HG03097 (cell line): ENCODE measurements around the gene THOC6.

Experiments
- ATAC-seq: cut with Tn5 transposase; IDR thresholded peaks from one replicate; pipeline ENCODE4 v1.9.1; 2021; ENCODE audit not compliant: unreplicated experiment, low FRiP score

The THOC6 gene

GRCh38 chr16:3014971-3015370 lies 8.9 kb upstream of the THOC6 start:
- no peak for ATAC-seq

GRCh38 chr16:3015865-3016521 lies 7.8 kb upstream of the THOC6 start:
- ATAC-seq = no peak

- no peak for ATAC-seq
Observed at GRCh38 chr16:3017344-3017743, 6.5 kb upstream of the THOC6 start.

GRCh38 chr16:3017794-3018506 lies 5.9 kb upstream of the THOC6 start, which contains the start of gene CLDN6:
Gene CLDN6, minus strand, starts transcription at chr16:3018183. Its CDS starts 2,162 bp downstream, at chr16:3016021.
- no peak for ATAC-seq

GRCh38 chr16:3019594-3020246 lies 4.1 kb upstream of the THOC6 start:
- ATAC-seq = no peak

- ATAC-seq = no peak
Observed at GRCh38 chr16:3020247-3020603, 3.6 kb upstream of the THOC6 start, which contains the start of gene TNFRSF12A. Gene TNFRSF12A, plus strand, starts transcription at chr16:3020368. Its CDS starts 30 bp downstream, at chr16:3020398.

- no peak for ATAC-seq
Observed at GRCh38 chr16:3020604-3021448, 3.0 kb upstream of the THOC6 start.

- no peak for ATAC-seq
Observed at GRCh38 chr16:3021449-3022207, 2.2 kb upstream of the THOC6 start.

GRCh38 chr16:3022208-3022683 lies 1.6 kb upstream of the THOC6 start:
- no peak for ATAC-seq

- ATAC-seq = no peak
Observed at GRCh38 chr16:3022684-3023414, 986 bp upstream of the THOC6 start.

GRCh38 chr16:3023415-3023668 lies 493 bp upstream of the THOC6 start:
- no peak for ATAC-seq

- no peak for ATAC-seq
Observed at GRCh38 chr16:3025032-3026002, 1.5 kb downstream of the THOC6 start.

GRCh38 chr16:3026003-3026378 lies 2.2 kb downstream of the THOC6 start:
- no peak for ATAC-seq

GRCh38 chr16:3026609-3027488 lies 3.0 kb downstream of the THOC6 start:
- ATAC-seq = no peak

GRCh38 chr16:3027489-3027795 lies 3.6 kb downstream of the THOC6 start:
- ATAC-seq = no peak

- peak; percentile 29 for ATAC-seq
Observed at GRCh38 chr16:3027983-3028715, 4.3 kb downstream of the THOC6 start.

- no peak for ATAC-seq
Observed at GRCh38 chr16:3028716-3029319, 5.0 kb downstream of the THOC6 start.
